ENCODE results near the gene EPHA7.

The EPHA7 gene

DNA sequence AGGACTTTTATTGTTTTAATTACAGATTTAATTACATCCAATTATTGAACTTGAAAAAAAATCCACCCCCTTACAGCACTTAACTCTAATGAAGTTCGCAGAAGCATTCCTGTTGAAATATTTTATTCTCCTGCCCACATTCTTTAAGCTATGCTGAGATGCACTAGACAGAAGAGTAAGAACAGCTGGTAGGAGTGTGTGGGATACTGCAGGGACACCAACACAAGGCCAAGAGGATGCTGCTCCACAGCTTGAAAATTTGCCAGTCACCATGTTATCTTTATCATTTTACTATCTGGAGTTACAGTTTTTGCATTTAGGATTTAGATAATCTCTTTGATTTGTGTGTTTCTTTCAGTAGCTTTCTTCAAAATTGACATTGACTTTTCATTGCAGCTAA is 180.7 kb downstream of the EPHA7 start:
- no peak for DNase-seq (ENCODE audit: low read depth)
- TF ChIP-seq, protein P1, sequence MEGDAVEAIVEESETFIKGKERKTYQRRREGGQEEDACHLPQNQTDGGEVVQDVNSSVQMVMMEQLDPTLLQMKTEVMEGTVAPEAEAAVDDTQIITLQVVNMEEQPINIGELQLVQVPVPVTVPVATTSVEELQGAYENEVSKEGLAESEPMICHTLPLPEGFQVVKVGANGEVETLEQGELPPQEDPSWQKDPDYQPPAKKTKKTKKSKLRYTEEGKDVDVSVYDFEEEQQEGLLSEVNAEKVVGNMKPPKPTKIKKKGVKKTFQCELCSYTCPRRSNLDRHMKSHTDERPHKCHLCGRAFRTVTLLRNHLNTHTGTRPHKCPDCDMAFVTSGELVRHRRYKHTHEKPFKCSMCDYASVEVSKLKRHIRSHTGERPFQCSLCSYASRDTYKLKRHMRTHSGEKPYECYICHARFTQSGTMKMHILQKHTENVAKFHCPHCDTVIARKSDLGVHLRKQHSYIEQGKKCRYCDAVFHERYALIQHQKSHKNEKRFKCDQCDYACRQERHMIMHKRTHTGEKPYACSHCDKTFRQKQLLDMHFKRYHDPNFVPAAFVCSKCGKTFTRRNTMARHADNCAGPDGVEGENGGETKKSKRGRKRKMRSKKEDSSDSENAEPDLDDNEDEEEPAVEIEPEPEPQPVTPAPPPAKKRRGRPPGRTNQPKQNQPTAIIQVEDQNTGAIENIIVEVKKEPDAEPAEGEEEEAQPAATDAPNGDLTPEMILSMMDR (IDR thresholded peaks at IDR 0.05; ENCODE audit: insufficient read depth, low read depth, low read length, missing control alignments), result no peak
- no peak overlapping the region for H3K4me3 ChIP-seq (ENCODE audit: low read length)

DNA sequence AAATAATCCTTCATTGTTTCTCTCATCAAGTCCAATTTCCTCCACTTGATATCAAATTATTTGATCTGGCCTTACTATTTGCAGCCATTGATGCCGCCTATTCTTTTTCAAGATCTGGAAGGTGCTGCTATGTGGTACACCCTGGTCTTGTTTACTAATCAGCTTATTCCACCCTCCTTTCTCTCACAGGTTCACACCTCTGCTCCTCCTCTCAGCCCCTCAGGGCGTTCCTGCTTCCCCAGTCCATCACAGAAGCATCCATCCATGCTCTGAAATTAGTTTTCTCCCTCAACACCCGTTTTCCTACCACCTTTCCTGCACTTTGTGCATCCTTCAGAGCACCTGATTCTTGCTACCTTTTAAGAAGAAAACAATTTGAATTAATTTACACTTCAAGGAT is 183.6 kb downstream of the EPHA7 start:
- no peak overlapping the region for H3K4me3 ChIP-seq (ENCODE audit: low read length)
- TF ChIP-seq, protein P1 (IDR thresholded peaks at IDR 0.05; ENCODE audit: insufficient read depth, low read depth, low read length, missing control alignments), result no peak
- DNase-seq (ENCODE audit: low read depth), result no peak

DNA sequence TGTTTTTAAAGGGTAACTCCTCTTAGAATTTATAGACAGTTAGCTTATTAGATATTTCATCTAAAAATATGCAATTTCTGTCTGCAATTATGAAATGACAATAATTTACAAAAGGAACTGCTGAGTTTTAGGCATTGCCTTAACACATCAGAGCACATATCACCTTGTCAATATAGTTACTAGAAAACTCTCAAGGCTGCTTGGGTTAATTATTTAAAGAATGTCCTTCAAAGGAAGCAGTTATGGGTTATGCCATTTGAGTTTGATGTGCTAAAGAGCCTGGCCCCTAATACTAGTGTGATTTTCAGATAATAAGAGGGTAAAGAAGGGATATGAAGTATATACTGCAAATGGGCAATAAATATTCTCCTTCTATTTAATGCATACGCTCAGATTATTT is 192.5 kb downstream of the EPHA7 start:
- H3K4me3 ChIP-seq (ENCODE audit: low read length), result no peak overlapping the region
- DNase-seq (ENCODE audit: low read depth), result no peak
- TF ChIP-seq, protein P1 (IDR thresholded peaks at IDR 0.05; ENCODE audit: insufficient read depth, low read depth, low read length, missing control alignments), result no peak

DNA sequence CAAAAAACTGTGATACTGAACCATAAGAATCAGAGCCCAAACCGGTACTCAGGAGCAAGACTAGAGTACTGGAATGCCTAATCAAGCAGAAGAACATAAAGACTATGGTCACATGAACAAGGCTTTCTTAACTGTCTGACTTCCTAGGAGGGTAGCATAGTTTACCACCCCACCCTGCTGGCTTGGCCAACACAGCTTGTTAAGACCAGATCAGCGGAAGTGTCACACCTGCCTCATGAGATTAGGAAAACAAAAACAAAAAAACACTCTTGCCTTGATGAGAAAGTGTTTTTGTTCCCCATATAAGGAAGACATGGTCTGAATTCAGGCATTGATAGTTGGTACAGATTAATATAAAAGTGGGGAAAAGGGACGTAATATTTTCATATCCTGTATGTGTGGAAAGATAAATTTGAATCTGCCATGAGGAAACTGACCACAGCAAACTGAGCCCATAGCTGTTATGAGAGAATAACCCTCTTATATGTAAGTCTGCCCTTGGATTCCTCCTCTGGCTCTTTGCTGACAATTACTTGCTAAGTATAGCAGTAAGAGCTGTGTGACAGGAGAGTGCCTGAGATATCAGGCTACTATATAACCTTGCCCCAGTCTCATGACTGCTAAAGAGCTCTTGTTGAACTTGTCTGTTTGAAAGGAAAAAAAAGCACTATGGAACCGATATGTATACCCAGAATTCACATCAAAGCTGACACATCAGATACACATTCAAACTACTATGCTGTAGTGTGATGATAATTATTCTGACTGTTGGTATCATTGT is 197.1 kb downstream of the EPHA7 start:
- no peak for DNase-seq (ENCODE audit: low read depth)
- TF ChIP-seq, protein P1 (IDR thresholded peaks at IDR 0.05; ENCODE audit: insufficient read depth, low read depth, low read length, missing control alignments), result no peak
- H3K4me3 ChIP-seq (ENCODE audit: low read length), result no peak overlapping the region

DNA sequence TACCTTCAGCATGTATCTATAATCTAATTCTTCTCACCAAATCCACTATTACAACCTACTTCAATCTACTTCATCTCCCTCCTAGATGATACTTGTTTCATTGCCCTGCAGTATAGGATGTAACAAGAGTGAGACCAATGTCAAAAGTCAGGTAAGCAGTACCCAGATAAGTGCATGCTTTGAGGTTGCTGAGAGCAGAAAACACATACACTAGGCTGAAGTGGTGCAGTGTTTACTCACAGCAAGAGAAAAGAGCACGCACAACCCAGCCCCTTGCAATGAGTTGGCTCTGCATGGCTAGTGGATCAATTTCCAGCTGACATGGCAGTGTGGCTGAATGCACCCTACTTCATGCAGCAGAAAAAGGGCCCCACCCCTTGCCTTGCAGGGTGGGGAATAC is 199.9 kb downstream of the EPHA7 start:
- H3K4me3 ChIP-seq (ENCODE audit: low read length), result no peak overlapping the region
- TF ChIP-seq, protein P1 (IDR thresholded peaks at IDR 0.05; ENCODE audit: insufficient read depth, low read depth, low read length, missing control alignments), result no peak
- no peak for DNase-seq (ENCODE audit: low read depth)

DNA sequence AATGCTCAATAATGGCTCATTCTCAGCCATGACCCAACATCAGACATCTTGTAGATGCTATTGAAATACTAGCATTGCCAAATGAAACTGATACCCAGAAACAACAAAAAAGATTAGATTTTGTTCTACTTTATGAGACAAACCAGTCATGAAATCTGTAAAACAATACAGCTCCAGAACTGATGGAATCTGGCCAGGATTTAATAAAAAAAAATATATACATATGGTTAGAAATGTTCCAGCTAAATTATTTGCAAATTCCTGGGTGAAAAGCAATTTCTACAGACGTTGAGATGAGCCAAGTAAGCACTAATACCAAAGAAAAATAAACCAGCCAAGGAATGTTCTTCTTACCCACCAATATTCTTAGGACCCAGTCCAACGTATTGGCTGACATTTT is 201.3 kb downstream of the EPHA7 start:
- no peak overlapping the region for H3K4me3 ChIP-seq (ENCODE audit: low read length)
- no peak for DNase-seq (ENCODE audit: low read depth)
- TF ChIP-seq, protein P1 (IDR thresholded peaks at IDR 0.05; ENCODE audit: insufficient read depth, low read depth, low read length, missing control alignments), result no peak

DNA sequence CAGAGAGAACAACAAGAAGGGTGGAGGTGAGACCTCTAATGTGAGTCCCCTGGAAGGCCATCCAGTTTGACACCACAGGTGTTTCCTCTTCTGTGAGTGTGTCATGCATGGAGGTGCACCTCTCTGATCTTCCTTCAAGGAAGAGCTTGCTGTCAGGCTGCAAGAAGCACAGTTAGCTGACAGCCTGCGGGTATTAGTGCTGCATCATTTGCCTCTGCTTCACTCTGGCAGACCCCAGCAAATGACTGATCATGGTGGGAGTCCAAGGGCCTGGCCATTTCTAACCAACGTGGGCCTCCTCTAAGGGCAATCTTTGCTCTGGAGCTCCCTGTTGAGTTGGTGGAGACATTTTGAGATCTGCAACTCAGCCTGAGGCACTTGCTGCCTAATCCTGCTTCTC is 206.3 kb downstream of the EPHA7 start:
- H3K4me3 ChIP-seq (ENCODE audit: low read length), result no peak overlapping the region
- no peak for DNase-seq (ENCODE audit: low read depth)
- TF ChIP-seq, protein P1 (IDR thresholded peaks at IDR 0.05; ENCODE audit: insufficient read depth, low read depth, low read length, missing control alignments), result no peak
